OCI-LY7 (cell line): ENCODE results near the gene FEV.

Experiments
- CTCF ChIP-seq: fragments of 200-600 bp; sonication (generic); conservative IDR thresholded peaks from 2 replicates; pipeline ENCODE4 v1.5.1; 2014; ENCODE audit warnings: mild to moderate bottlenecking, antibody characterized with exemption, low read length, moderate library complexity, mixed read lengths
- EZH2phosphoT487 ChIP-seq: fragments of 200-600 bp; sonication (generic); IDR thresholded peaks from 2 replicates; pipeline ENCODE4 v1.6.1; 2018; ENCODE audit warnings: low read depth, borderline replicate concordance, mild to moderate bottlenecking, mixed run types, antibody characterized with exemption, low read length, moderate library complexity, mixed read lengths

- TF ChIP-seq CTCF (no peak), EZH2phosphoT487 (no peak)
Measured at GRCh38 chr2:219025637-219026585, 40.9 kb upstream of the FEV start.
